HG02588 (cell line): Measurements from ENCODE around the gene TMOD2.

Experiments used
- ATAC-seq: cut with Tn5 transposase; IDR thresholded peaks from one replicate; pipeline ENCODE4 v1.9.1; 2021; ENCODE audit warnings: mild to moderate bottlenecking, moderate library complexity; ENCODE audit not compliant: unreplicated experiment

The TMOD2 gene

GRCh38 chr15:51848811-51849210 lies 97.4 kb downstream of the TMOD2 start:
- no peak for ATAC-seq

- no peak for ATAC-seq
Measured at GRCh38 chr15:51849860-51850259, 98.5 kb downstream of the TMOD2 start.

GRCh38 chr15:51853998-51854397 lies 102.6 kb downstream of the TMOD2 start:
- no peak for ATAC-seq

GRCh38 chr15:51855612-51856011 lies 104.2 kb downstream of the TMOD2 start:
- ATAC-seq = no peak

- ATAC-seq = no peak
Measured at GRCh38 chr15:51856714-51857380, 105.5 kb downstream of the TMOD2 start.

- no peak for ATAC-seq
Measured at GRCh38 chr15:51861557-51862359, 110.4 kb downstream of the TMOD2 start.

GRCh38 chr15:51863131-51863530 lies 111.7 kb downstream of the TMOD2 start:
- no peak for ATAC-seq

- ATAC-seq = no peak
Measured at GRCh38 chr15:51864408-51865056, 113.1 kb downstream of the TMOD2 start.

GRCh38 chr15:51865317-51865716 lies 113.9 kb downstream of the TMOD2 start:
- ATAC-seq = no peak
